ENCODE results near the gene KRT73.

The KRT73 gene

GRCh38 chr12:52577316-52577715 lies 41.0 kb downstream of the KRT73 start:
- TF ChIP-seq, protein P1, sequence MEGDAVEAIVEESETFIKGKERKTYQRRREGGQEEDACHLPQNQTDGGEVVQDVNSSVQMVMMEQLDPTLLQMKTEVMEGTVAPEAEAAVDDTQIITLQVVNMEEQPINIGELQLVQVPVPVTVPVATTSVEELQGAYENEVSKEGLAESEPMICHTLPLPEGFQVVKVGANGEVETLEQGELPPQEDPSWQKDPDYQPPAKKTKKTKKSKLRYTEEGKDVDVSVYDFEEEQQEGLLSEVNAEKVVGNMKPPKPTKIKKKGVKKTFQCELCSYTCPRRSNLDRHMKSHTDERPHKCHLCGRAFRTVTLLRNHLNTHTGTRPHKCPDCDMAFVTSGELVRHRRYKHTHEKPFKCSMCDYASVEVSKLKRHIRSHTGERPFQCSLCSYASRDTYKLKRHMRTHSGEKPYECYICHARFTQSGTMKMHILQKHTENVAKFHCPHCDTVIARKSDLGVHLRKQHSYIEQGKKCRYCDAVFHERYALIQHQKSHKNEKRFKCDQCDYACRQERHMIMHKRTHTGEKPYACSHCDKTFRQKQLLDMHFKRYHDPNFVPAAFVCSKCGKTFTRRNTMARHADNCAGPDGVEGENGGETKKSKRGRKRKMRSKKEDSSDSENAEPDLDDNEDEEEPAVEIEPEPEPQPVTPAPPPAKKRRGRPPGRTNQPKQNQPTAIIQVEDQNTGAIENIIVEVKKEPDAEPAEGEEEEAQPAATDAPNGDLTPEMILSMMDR (IDR thresholded peaks at IDR 0.05; ENCODE audit: control extremely low read depth, extremely low read depth, low read depth, missing control alignments) = no peak
- POLR2A ChIA-PET = no interaction called here
- no peak for DNase-seq (ENCODE audit: extremely low spot score)
- CTCF ChIA-PET = no interaction called here

DNA sequence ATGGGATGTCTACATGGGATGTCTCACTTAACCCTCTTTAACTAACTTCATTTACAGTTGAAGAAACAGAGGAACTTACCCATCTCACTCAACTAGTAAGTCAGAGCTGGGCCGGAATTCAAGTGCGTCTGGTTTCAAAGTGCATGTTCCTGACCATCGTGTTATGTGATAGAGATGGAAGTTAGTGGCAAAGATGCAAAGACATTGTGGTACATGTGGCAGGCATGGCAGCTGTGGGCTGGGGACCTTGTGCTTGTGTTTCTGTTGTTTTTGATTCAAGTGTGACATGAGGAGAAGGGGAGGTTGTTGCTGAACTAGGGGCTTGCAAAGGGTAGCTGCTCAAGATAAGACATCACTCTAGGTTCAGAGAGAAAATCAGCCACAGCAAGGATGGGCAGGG lies 42.4 kb downstream of the KRT73 start:
- DNase-seq (ENCODE audit: extremely low spot score) = no peak
- POLR2A ChIA-PET = no interaction called here
- CTCF ChIA-PET = no interaction called here
- TF ChIP-seq, protein P1 (IDR thresholded peaks at IDR 0.05; ENCODE audit: control extremely low read depth, extremely low read depth, low read depth, missing control alignments) = no peak

DNA sequence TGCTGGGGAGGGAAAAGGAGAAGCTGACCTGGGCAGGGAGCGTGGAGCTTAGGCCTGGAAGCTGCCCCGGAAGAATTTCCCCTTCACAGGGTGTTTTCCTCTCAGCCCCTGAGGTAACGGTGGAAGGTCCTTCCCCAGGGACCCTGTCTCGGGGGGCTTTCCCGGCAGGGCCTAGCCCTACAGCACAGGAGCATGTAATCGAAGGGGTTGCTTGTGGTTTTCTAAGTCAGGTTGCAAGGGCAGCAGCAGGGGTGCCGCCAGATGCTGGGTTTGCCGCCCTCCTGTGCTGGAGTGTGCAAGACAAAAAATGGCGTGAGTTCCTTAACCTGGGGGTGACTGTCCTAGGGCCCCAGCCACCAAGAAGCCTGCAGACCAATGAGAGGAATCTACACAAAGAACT lies 43.1 kb downstream of the KRT73 start:
- CTCF ChIA-PET = interaction anchor here (3.0 kb wide), 1 partner anchor 15 kb away, joined by 7 read pairs; no protein-coding TSS in a partner anchor
- TF ChIP-seq, protein P1 (IDR thresholded peaks at IDR 0.05; ENCODE audit: control extremely low read depth, extremely low read depth, low read depth, missing control alignments) = no peak
- POLR2A ChIA-PET = no interaction called here
- DNase-seq (ENCODE audit: extremely low spot score) = no peak

- CTCF ChIA-PET = interaction anchor here (1.3 to 3.0 kb wide), 2 partner anchors 16 to 24 kb away, joined by 3 to 7 read pairs; no protein-coding TSS in a partner anchor
- TF ChIP-seq, protein P1 (IDR thresholded peaks at IDR 0.05; ENCODE audit: control extremely low read depth, extremely low read depth, low read depth, missing control alignments) = no peak
- DNase-seq (ENCODE audit: extremely low spot score) = no peak
- POLR2A ChIA-PET = no interaction called here
Observed at GRCh38 chr12:52573743-52574142, 44.6 kb downstream of the KRT73 start, which contains the start of gene KRT74. TSS of gene KRT74 (minus strand) at chr12:52573843. CDS start at chr12:52573777, 66 bp downstream.

DNA sequence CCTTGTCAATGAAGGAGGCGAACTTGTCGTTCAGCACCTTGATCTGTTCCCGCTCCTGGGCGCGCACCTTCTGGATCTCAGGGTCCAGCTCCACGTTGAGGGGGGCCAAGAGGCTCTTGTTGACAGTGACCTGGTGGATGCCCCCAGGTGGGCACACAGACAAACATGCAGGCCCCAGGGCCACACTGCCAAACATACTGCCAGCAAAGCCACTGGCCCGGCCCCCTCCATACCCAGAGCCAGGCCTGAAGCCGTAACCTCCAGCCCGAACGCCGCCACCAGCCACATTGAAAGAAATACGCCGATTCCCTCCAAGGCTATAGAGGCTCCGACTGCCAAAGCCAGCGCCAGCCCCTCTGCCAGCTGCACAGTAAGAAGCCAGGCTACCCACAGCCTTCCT lies 45.1 kb downstream of the KRT73 start:
- POLR2A ChIA-PET = no interaction called here
- no peak for DNase-seq (ENCODE audit: extremely low spot score)
- CTCF ChIA-PET = interaction anchor here (1.3 to 3.0 kb wide), 2 partner anchors 16 to 23 kb away, joined by 3 to 7 read pairs; no protein-coding TSS in a partner anchor
- TF ChIP-seq, protein P1 (IDR thresholded peaks at IDR 0.05; ENCODE audit: control extremely low read depth, extremely low read depth, low read depth, missing control alignments) = no peak

DNA sequence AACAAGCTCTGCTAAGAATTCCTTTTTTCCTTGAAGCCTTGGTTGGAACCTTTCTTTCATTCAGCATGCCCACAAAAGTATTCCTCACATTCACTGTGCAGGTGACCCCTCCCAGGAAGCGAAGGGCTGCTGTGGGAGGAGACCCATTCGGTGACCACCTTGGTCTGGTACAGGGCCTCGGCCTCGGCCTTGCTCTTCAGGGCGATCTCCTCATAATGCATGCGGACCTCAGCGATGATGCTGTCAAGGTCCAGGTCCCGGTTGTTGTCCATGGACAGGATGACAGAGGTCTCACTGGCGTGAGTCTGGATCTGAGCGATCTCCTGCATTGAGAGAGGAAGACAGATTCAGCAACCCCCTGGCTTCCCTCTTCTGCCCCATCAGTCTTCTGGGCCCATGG lies 47.8 kb downstream of the KRT73 start:
- no peak for DNase-seq (ENCODE audit: extremely low spot score)
- TF ChIP-seq, protein P1 (IDR thresholded peaks at IDR 0.05; ENCODE audit: control extremely low read depth, extremely low read depth, low read depth, missing control alignments) = no peak
- ChIA-PET POLR2A (no interaction called here), CTCF (interaction anchor here (1.5 to 1.9 kb wide), 2 partner anchors 10 to 370 kb away, joined by 3 to 5 read pairs; no protein-coding TSS in a partner anchor)

All from GM10248 (cell line).